B cell (primary cell): ENCODE data around the gene ITFG2. TPM values are rescaled to one million over a fixed set of nuclear protein-coding genes. Genes with fewer than 3 reads are reported as not detected.
A peak's percentile ranks its signal among the peaks of the same experiment; 100 is the strongest.

Source experiments
- ATAC-seq: fragments of 200-7000 bp; cut with Tn5 transposase; one replicate; pipeline ENCODE4 v1.10.0; 2021; ENCODE audit warnings: low read depth, mild to moderate bottlenecking, moderate number of reproducible peaks, moderate library complexity
- CTCF ChIA-PET: fragments of 350-600 bp; sonication (Branson Sonifier 250); formaldehyde crosslinking; loops from one replicate; lab custom pipeline; 2021; ENCODE audit warnings: antibody characterized with exemption, inconsistent platforms; lab: Charles Lee
- POLR2A ChIA-PET: fragments of 350-600 bp; sonication (Branson Sonifier 250); formaldehyde crosslinking; loops from one replicate; lab custom pipeline; 2021; ENCODE audit warnings: antibody characterized with exemption; lab: Charles Lee
- DNase-seq: peaks from one replicate; pipeline ENCODE4 v3.0.0; 2013
- H2AFZ ChIP-seq: 2 replicates; pipeline ENCODE4 v1.6.1; 2012; ENCODE audit warnings: mild to moderate bottlenecking, low read depth, low read length; ENCODE audit not compliant: insufficient read depth, poor library complexity, severe bottlenecking
- H3K27ac ChIP-seq, 2 donors: 1 replicate in 1 of 2; 2 replicates in 1 of 2; pipeline ENCODE4 v1.5.1; 2012 to 2013; ENCODE audit warnings: low read length in 2 of 2, mild to moderate bottlenecking in 2 of 2, moderate library complexity in 1 of 2
- H3K27me3 ChIP-seq, 4 experiments: fragments of 200-600 bp in 1 of 4; sonication (generic) in 1 of 4; replicated peaks in 1 of 4; 1 replicate in 2 of 4; 2 replicates in 2 of 4; pipeline versions ENCODE4 v1.6.1 to v1.7.0; 2013 to 2016; ENCODE audit warnings: low read length in 3 of 4, mild to moderate bottlenecking in 2 of 4, mixed read lengths in 1 of 4, moderate library complexity in 1 of 4; ENCODE audit not compliant: insufficient read depth in 4 of 4, control insufficient read depth in 3 of 4; ENCODE audit errors: control extremely low read depth in 1 of 4
- H3K36me3 ChIP-seq, 2 experiments: replicated peaks in 1 of 2; 1 replicate in 1 of 2; 2 replicates in 1 of 2; pipeline versions ENCODE4 v1.6.1 to v1.7.1; 2013; ENCODE audit warnings: low read length in 1 of 2; ENCODE audit not compliant: insufficient read depth in 2 of 2, control insufficient read depth in 1 of 2; ENCODE audit errors: control extremely low read depth in 1 of 2, extremely low read depth in 1 of 2
- H3K4me1 ChIP-seq, 2 donors: fragments of 200-600 bp in 1 of 2; sonication (generic) in 1 of 2; 1 replicate in 1 of 2; 2 replicates in 1 of 2; pipeline versions ENCODE4 v1.5.1 to v1.6.1; 2013 to 2017; ENCODE audit warnings: low read length in 2 of 2; ENCODE audit not compliant: control insufficient read depth in 2 of 2, insufficient read depth in 2 of 2
- H3K4me2 ChIP-seq: replicated peaks from 2 replicates; pipeline ENCODE3; 2012; ENCODE audit warnings: mild to moderate bottlenecking, low read depth, low read length; ENCODE audit not compliant: poor library complexity, severe bottlenecking
- H3K4me3 ChIP-seq, 5 experiments: fragments of 200-600 bp in 1 of 5; sonication (generic) in 1 of 5; 1 replicate in 3 of 5; 2 replicates in 2 of 5; pipeline versions ENCODE4 v1.5.1 to v1.7.0; 2011 to 2016; ENCODE audit warnings: low read length in 4 of 5, mild to moderate bottlenecking in 4 of 5, low read depth in 2 of 5, control low read depth in 1 of 5, moderate library complexity in 1 of 5; ENCODE audit not compliant: insufficient read depth in 1 of 5; ENCODE audit errors: control extremely low read depth in 1 of 5, extremely low read depth in 1 of 5
- H3K79me2 ChIP-seq: fragments of 200-600 bp; sonication (generic); one replicate; pipeline ENCODE4 v1.6.0; 2016; ENCODE audit warnings: low read length; ENCODE audit not compliant: control insufficient read depth, insufficient read depth
- H3K9ac ChIP-seq: fragments of 200-600 bp; sonication (generic); 2 replicates; pipeline ENCODE4 v1.6.1; 2017; ENCODE audit warnings: mild to moderate bottlenecking, low read length, moderate library complexity
- H3K9me3 ChIP-seq, 3 donors: one replicate each; pipeline versions ENCODE4 v1.6.1 to v1.7.1; 2013; ENCODE audit warnings: low read length in 2 of 3; ENCODE audit not compliant: control insufficient read depth in 2 of 3, insufficient read depth in 1 of 3; ENCODE audit errors: control extremely low read depth in 1 of 3
- H4K20me1 ChIP-seq: 2 replicates; pipeline ENCODE4 v1.6.0; 2012; ENCODE audit warnings: mild to moderate bottlenecking, low read length; ENCODE audit not compliant: insufficient read depth, control insufficient read depth, poor library complexity, severe bottlenecking
- H3K27ac Mint-ChIP-seq: one replicate; pipeline ENCODE4 v1.8.0; 2021; ENCODE audit warnings: mixed read lengths
- H3K27me3 Mint-ChIP-seq: one replicate; pipeline ENCODE4 v1.8.0; 2021; ENCODE audit warnings: mixed read lengths
- H3K4me1 Mint-ChIP-seq: one replicate; pipeline ENCODE4 v1.8.0; 2021; ENCODE audit warnings: mixed read lengths
- H3K4me3 Mint-ChIP-seq: one replicate; pipeline ENCODE4 v1.8.0; 2021; ENCODE audit warnings: mixed read lengths
- H3K9me3 Mint-ChIP-seq: one replicate; pipeline ENCODE4 v1.8.0; 2022; ENCODE audit warnings: mixed read lengths; ENCODE audit not compliant: insufficient read depth
- CTCF ChIP-seq: fragments of 200-600 bp; IDR thresholded peaks from one replicate; pipeline ENCODE4 v1.8.0; 2022; ENCODE audit warnings: antibody characterized with exemption, mild to moderate bottlenecking
- EZH2 ChIP-seq: IDR thresholded peaks from 2 replicates; pipeline ENCODE4 v1.6.1; 2012; ENCODE audit warnings: borderline replicate concordance, low read depth, mild to moderate bottlenecking, moderate library complexity, low read length; ENCODE audit not compliant: insufficient read depth, poor library complexity, severe bottlenecking
- WGBS: methylation state at CpG from one replicate; pipeline ENCODE4 v1.1.5; 2013; ENCODE audit warnings: missing lambda C conversion rate; ENCODE audit not compliant: insufficient coverage; 5-methylcytosine and 5-hydroxymethylcytosine counted together
- intact Hi-C: fragments of 100-400 bp; cut with micrococcal nuclease; formaldehyde crosslinking; loops from one replicate; pipeline ENCODE4 v1.10.0; 2022
- polyA plus RNA-seq: library from polyadenylated mRNA; depleted of rRNA; stranded (reverse); fragments of >200 nt; gene quantifications from 2 replicates; pipeline ENCODE4 v1.2.3, GENCODE V29; 2012
- total RNA-seq, 2 donors: library from RNA; stranded (reverse); fragments of 120-200 nt in 1 of 2; gene quantifications; 1 replicate in 1 of 2; 2 replicates in 1 of 2; pipeline versions ENCODE4 v1.2.3 to v1.2.4, GENCODE V29; 2013 to 2022

The ITFG2 gene
- total and polyA plus RNA-seq, 2 donors (not counting 1 experiment from before 2014, with no cell fraction given) = 88.2 to 137 TPM

DNA sequence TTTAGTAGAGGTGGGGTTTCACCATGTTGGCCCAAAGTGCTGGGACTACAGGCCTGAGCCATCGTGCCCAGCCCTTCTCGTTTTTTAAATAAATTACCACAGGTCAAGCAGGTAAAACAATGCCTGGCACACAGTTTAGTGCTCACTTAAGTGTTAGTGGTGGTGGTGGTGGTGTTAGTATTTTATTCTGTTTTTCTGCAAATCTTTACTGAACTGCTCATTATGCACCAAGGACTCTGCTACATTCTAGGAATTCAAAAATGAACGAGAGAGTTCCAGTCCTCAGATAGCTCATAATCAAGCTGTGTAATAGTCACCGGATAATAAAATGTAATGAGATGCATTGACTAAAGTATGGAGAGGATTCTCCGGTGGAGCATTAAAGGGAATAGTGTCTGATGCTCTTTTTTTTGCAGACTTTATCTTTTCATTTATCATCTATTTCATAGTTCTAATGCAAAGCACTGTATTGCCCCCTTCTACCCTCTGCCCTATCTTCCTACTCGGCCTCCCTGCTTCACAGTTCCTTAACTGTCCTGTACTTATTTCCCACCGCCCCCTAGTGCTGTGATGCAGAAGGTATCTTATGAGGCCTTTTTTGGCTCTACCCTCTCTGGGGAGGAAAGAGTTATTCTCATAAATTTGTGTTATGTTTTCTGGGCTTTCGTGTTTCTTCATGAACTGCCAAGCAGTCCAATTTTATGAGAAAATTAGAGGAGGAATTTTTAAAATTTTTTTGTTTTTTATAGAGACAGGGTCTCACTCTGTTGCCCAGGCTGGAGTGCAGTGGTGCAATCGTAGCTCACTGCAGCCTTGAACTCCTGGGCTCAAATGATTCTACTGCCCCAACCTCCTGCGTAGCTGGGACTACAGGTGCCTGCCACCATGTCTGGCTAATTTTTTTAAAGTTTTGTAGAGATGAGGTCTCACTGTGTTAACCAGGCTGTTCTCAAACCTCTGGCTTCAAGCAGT is 1.0 kb downstream of the ITFG2 start:
- Histone ChIP-seq H3K4me2 (peak overlapping the region; percentile 81), H3K9me3 (no peaks in the 10 kb centered on the region), H3K27me3 (no peaks in the 10 kb centered on the region), H3K4me3 (peak overlapping the region; percentile 56 to 99 (median 87)), H3K9ac (peak overlapping the region; percentile 87), H3K79me2 (peaks cover 65% of the 10 kb centered on the region), H2AFZ (peak overlapping the region; percentile 94), H4K20me1 (peaks cover 19% of the 10 kb centered on the region), H3K36me3 (peaks cover 2 to 17% of the 10 kb centered on the region in 2 experiments), H3K4me1 (peaks cover 14 to 16% of the 10 kb centered on the region in 2 donors), H3K27ac (peak overlapping the region; percentile 79 to 90)
- H3K27ac Mint-ChIP-seq = peak overlapping the region; percentile 99
- H3K9me3 Mint-ChIP-seq = no peaks in the 10 kb centered on the region
- 43% methylated on average over 3 of the region's 10 CpGs for WGBS
- no peaks in the 10 kb centered on the region for H3K27me3 Mint-ChIP-seq
- H3K4me1 Mint-ChIP-seq = peaks cover 32% of the 10 kb centered on the region
- POLR2A ChIA-PET = interaction anchor here (0.5 to 1.6 kb wide), 2 partner anchors 18 to 74 kb away, joined by 3 to 17 read pairs; partner anchors contain the start of gene FKBP4
- peak; percentile 54 for DNase-seq
- peak overlapping the region; percentile 100 for H3K4me3 Mint-ChIP-seq
- TF ChIP-seq CTCF (peak; percentile 68), EZH2 (no peak)
- ATAC-seq = no peak
- intact Hi-C loops = loop anchor here (2.0 to 5.0 kb wide), 3 partner anchors 123 to 1011 kb away; partner anchors contain the start of gene CRACR2A
- CTCF ChIA-PET = interaction anchor here (0.6 to 2.4 kb wide), 9 partner anchors 17 to 873 kb away, joined by 3 to 13 read pairs (median 4); partner anchors contain the start of gene TULP3
